NCI-H128 (cell line): ENCODE measurements around the gene MYPN.
"Not testable (repeated sequence)": the region's sequence is repeated elsewhere in the genome, so short reads cannot be mapped to it uniquely, and the experiment has no call there.

ENCODE experiments used
- DNase-seq: peaks from one replicate; lab custom pipeline; 2025; ENCODE audit not compliant: unreplicated experiment; lab: John Stamatoyannopoulos, UW

Gene MYPN

DNA sequence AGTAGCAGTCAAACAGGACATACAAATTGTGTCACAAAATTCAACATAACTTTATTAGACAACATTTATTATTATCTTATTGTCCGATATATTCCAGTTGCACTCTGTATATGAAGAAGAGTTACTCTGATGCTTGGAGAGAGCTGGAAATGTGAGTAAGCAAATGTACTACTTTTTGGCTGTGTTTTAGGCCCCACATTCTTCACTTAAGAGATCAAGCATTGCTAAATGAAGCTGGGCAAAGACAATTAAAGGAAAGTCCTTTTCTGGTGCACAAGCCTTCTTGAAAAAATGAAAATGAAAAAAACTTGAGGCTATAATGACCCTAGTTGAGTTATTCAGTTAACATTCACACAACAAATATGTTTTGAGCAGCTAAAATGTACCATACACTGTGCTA, 26.1 kb downstream of the MYPN start:
- DNase-seq = no peak

DNA sequence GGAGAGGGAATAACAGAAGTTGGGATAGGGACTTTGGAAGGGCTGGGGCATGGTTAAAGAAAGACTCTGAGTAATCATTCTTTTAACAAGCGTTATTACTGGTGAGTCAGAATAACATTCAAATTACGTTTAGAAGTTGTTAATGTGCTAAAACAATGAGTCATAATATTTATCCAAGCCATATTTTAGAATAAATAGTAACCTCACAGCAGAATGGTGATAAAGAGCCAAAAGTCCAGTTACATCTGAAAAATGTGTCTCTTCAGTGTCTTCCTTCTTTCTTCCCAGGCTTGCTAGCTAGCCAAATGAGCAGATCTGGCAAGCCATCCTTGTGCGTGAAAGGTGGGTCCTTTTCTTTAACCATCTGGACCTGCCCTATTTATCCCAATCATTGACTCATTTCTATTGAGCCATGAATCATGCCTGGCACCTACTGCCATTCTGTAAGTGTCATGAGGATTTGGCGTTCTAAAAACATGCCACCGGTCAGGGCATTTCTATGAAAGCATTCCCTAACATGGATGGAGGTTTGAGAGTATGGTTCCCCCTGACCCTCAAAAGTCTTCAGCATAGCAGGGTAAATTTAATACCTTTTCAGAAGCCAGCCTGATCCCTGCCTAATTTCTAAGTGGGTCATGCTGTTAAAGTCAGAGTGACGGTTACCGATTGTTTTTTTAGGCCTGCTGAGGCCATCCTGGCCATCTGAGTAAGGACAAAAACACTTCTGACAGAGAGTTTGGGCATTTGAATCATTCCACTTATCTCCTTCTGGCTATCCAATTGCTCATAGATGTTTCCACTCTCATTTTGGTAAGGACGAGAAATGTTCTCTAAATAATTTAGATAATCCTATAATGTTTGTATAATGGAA, 26.9 kb downstream of the MYPN start:
- no peak for DNase-seq

- DNase-seq = no peak
Measured at GRCh38 chr10:68137171-68137570, 27.9 kb downstream of the MYPN start.

DNA sequence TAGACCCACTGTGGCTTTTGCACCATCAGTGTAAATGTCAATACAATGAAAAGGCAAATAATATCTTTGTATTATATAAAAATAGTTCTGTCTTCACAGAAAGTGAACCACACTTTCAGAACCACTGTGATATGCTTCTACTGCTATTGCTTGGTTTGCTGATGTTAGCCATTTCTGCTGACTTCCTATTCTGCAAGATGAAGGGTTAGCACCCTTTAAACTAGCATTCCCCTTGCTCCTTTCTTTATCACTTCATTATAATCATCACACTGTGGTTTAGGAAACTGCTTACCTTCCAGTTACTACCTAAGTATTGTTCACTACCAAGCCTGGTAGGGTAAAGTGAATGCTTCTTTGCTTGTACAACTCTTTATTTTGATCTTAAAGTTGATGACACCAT, 29.2 kb downstream of the MYPN start:
- DNase-seq = no peak

- DNase-seq = no peak
Measured at GRCh38 chr10:68139448-68140272, 30.4 kb downstream of the MYPN start.

- DNase-seq = no peak
Measured at GRCh38 chr10:68142761-68143160, 33.5 kb downstream of the MYPN start.

GRCh38 chr10:68144709-68145108, 35.4 kb downstream of the MYPN start:
- no peak for DNase-seq

GRCh38 chr10:68145705-68146104, 36.4 kb downstream of the MYPN start:
- no peak for DNase-seq

- no peak for DNase-seq
Measured at GRCh38 chr10:68146133-68146532, 36.8 kb downstream of the MYPN start.

- DNase-seq = no peak
Measured at GRCh38 chr10:68151453-68151852, 42.2 kb downstream of the MYPN start.

- no peak for DNase-seq
Measured at GRCh38 chr10:68153473-68154210, 44.4 kb downstream of the MYPN start.

DNA sequence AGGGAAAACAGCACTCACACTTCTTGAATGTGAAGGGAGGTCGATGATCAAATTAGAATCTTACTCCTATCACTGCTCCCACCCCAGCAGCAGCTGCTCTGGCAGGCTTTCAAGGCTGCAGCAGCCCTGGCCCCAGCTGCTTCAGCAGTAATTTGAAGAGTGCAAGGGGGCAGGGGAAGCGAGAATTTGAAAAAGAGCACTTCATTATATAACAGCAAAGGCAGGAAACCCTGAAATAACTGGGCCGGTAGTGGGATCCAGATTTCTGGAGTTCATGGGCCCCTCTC, 44.9 kb downstream of the MYPN start:
- no peak for DNase-seq

DNA sequence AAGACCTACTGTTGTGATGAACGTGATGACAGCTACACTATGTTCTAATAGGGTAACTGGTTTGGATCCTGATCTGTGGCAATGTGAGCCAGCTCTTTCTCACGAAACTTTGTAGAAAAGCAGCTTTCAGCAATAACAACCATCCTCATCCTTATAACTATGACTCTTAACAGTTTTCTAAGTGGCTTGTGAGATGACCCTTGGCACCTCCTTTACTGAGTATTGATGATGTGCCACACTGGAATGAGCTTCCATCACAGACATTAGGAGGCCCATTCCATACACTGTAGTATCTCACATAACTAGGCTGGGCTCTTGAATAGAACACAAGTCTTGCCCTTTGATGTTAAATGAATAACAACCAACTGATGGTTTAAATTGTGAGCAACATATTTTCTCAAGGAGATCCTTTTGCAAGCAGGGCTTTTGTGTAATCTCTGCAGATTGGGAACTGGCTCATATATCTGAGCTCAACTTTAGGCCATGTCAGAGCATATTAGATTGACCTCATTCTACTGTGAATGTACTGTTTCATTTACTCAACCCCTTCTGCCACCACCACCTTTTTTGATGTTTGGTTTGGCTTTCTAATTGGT, 46.4 kb downstream of the MYPN start:
- no peak for DNase-seq

- no peak for DNase-seq
Measured at GRCh38 chr10:68156373-68157185, 47.3 kb downstream of the MYPN start.

- DNase-seq = not testable (repeated sequence)
Measured at GRCh38 chr10:68157522-68157921, 48.2 kb downstream of the MYPN start.

- no peak for DNase-seq
Measured at GRCh38 chr10:68158031-68158430, 48.7 kb downstream of the MYPN start.

DNA sequence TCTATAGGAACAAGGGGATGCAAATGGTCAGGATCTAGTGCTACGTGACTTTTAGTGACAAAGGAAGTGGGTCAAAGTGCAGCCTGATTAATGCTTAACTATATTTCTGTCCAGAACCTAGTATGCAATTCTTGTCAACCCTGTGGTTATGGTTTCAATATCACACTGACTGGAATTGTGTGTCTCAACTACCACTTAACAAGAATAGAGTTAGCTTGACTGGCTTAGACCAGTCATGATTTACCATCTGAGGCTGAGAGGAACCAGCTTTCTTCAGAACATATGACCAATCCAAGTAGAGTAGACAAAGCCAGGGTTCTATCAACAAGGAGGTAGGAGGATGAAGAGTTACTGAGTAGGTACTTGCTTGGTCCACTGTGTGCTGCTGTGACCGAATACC, 54.4 kb downstream of the MYPN start:
- DNase-seq = no peak

GRCh38 chr10:68165643-68166042, 56.4 kb downstream of the MYPN start:
- DNase-seq = no peak

GRCh38 chr10:68166871-68167585, 57.7 kb downstream of the MYPN start:
- DNase-seq = no peak
